Lower leg skin (tissue), 3 donors: Measurements from ENCODE around the gene ABCG1.

ENCODE experiments used
- POLR2A ChIP-seq, 2 donors: fragments of 450-650 bp; IDR thresholded peaks; one replicate each; pipeline ENCODE4 v1.6.1; 2016 to 2017; ENCODE audit warnings: antibody characterized with exemption in 2 of 2, mild to moderate bottlenecking in 1 of 2, moderate library complexity in 1 of 2
- TF ChIP-seq, protein P1 (sequence below), 3 donors: fragments of 450-650 bp; IDR thresholded peaks; one replicate each; pipeline ENCODE4 v1.5.1; 2016; ENCODE audit warnings: antibody characterized with exemption in 3 of 3, mild to moderate bottlenecking in 3 of 3, moderate library complexity in 2 of 3

DNA sequence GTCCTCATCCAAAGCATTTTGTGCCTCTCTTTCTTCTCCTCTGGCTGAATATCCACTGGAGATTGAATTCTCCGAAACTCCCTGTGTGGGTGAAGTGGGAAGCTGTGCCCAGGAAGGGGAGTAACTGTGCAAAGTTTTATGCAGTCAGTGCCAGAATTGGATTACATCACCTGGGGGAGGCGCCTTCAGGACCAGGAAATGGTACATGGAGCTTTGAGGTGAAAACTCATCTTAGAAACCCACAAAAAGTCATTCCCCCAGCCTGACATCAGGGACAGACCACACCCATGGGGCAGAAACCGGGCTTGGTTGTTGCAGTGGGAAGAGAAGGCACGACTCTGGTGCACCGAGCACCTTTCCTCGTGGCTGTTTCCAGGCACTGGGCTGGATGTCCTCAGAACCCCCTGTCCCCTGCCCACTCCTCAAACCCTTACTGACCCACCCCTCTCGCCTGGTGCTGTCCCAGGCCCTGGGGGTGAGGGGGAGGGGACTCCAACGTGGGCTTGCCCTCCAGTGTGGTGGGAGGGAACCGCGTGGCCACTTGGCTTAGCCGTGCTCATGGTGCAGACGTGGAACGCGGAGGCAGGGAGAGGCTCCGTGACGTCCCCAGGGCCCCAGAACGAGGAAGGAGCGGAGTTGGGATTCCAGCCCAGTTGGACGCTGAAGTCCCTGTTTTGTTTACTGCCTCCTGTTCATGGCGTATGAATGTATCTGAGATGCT lies 80.5 kb downstream of the ABCG1 start:
- TF ChIP-seq, protein P1, sequence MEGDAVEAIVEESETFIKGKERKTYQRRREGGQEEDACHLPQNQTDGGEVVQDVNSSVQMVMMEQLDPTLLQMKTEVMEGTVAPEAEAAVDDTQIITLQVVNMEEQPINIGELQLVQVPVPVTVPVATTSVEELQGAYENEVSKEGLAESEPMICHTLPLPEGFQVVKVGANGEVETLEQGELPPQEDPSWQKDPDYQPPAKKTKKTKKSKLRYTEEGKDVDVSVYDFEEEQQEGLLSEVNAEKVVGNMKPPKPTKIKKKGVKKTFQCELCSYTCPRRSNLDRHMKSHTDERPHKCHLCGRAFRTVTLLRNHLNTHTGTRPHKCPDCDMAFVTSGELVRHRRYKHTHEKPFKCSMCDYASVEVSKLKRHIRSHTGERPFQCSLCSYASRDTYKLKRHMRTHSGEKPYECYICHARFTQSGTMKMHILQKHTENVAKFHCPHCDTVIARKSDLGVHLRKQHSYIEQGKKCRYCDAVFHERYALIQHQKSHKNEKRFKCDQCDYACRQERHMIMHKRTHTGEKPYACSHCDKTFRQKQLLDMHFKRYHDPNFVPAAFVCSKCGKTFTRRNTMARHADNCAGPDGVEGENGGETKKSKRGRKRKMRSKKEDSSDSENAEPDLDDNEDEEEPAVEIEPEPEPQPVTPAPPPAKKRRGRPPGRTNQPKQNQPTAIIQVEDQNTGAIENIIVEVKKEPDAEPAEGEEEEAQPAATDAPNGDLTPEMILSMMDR (IDR thresholded peaks at IDR 0.05), result no peak
- no peak for TF ChIP-seq POLR2A (IDR thresholded peaks at IDR 0.05)
